Right ventricle myocardium inferior (tissue), 1 donor: Measurements from ENCODE around the gene BDH1. TPM values are rescaled to one million over a fixed set of nuclear protein-coding genes. Genes with fewer than 3 reads are reported as not detected.
A peak's percentile ranks its signal among the peaks of the same experiment; 100 is the strongest.

ENCODE experiments used
- ATAC-seq: fragments of 200-7000 bp; cut with Tn5 transposase; one replicate; pipeline ENCODE4 v1.9.1; 2020; ENCODE audit warnings: mild to moderate bottlenecking, moderate library complexity
- DNase-seq: peaks from one replicate; pipeline ENCODE4 v3.0.0; 2021; ENCODE audit errors: missing footprints
- intact Hi-C: fragments of 100-400 bp; cut with DNase I; formaldehyde crosslinking; loops from one replicate; pipeline ENCODE4 v1.11.0; 2022
- total RNA-seq: library from RNA; stranded (reverse); fragmentation: NEBNext Ultra II Directional; extraction: Animal tissue kit (Norgen Biotek cat#: 25700); gene quantifications from one replicate; pipeline ENCODE4 v1.2.1, GENCODE V29; 2021
- donor health status: DM: no; HTN: yes; CAD: no; lungs with severe emphysema.

The BDH1 gene
- total RNA-seq, 1 donor from 2014 or later = 43.1 TPM

DNA sequence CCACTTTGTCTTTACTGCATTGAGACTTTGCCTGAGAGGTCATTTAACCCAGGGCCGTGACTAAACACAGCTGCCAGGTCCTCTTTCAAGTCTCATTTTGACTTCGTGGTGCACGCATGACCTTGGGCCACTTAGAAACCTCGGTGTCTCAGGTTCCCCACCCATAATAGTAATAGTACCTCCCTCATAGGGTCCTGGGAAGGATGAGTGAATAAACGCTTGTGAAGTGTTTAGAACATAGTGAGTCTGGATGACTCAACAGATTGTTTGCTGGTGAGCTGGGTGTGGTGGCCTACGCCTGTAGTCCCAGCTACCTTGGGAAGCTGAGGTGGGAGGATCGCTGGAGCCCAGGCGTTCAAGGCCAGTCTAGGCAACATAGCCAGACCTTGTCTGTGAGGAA is 56.3 kb downstream of the BDH1 start:
- no peak for DNase-seq
- ATAC-seq = no peak
- intact Hi-C loops = no loop called here

GRCh38 chr3:197498499-197499241 is 57.1 kb downstream of the BDH1 start:
- intact Hi-C loops = no loop called here
- DNase-seq (no peak), ATAC-seq (no peak)

DNA sequence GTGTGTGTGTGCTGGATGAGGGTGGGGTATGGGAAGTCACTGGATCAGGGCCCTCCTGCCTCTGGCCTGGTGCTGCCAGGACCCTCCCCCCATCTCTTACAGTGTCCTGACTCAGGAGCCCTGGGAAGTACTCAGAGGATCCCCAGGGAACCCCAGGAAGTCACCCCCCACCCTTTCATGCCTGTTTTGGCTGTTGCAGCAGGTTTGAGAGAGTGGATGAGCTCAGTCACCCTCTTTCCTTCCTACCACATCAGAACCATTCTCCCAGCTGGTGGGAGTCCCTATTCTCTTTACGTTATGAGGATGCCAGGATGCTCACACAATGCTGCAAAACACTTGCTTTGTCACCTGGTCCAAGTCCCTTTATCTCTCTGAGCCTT is 59.0 kb downstream of the BDH1 start:
- ATAC-seq (no peak), DNase-seq (no peak)
- intact Hi-C loops = no loop called here

DNA sequence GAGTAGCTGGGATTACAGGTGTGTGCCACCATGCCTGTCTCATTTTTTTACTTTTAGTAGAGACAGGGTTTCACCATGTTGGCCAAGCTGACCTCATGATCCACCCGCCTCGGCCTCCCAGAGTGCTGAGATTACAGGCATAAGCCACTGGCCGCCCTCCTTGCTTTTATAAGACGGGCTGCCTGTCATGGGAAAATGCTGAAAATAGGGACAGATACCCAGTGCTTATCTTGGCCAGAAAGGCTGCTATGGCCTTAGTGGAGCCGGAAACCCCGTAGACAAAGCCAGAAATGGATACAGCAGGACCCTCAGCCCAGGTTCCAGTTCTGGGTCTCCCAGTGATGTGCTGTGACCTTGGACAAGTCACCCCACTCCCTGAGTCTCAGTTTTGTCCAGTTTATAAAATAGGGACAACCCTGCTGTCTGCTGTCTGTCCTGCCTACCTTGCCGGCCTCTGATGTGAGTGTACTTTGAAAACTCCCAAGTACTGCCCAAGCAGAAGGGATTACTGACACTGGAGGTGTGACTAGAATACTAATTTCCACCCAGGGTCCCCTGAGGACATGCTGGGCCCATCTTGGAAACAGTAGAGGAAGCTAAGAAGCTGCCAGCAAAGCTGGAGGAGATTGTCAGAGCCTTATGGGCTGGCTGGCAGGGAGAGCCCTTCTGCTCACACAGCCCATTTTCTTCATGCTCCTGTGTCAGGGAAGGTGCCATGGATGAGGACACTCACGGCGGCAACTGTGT is 59.6 kb downstream of the BDH1 start:
- ATAC-seq = no peak
- no peak for DNase-seq
- intact Hi-C loops = no loop called here

DNA sequence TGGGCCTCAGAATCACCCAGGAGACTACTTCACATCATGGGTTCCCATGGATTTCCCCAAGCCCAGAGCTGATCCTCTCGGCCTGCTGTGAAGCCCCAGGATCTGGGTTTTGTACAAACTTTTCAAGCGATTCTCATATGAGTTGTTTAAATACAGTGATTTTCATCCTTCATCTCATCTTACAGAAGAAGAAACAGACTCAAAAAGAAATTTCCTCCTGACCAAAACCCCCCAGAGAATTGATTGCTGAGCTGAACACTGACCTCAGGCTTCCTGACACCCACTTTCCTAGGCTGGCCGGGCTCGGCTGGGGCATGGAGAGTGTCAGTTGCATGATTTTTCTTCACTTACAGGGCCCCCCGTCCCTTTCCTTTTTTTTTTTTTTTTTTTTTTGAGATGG is 60.3 kb downstream of the BDH1 start:
- ATAC-seq (no peak), DNase-seq (no peak)
- intact Hi-C loops = no loop called here

DNA sequence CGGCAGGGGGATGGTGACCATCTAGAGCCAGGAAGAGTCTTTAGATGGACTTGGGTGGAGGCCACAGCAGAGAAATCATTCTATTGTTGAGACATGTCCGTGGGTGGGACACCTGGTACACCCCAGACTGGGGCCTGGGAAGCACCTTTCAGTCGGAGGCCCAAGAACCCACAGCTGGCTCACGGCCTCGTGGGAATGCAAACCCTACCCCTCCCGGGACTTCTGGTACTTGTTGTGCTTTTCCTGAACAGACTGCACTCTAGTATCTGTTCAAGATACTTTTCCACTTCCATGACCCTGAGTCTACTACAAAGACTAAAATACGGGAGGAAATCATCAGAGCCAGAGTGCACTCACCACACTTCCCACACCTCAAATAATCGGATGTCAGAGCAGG is 60.7 kb downstream of the BDH1 start:
- DNase-seq = no peak
- ATAC-seq = peak; percentile 6

GRCh38 chr3:197494366-197495058 is 61.3 kb downstream of the BDH1 start:
- DNase-seq = no peak
- intact Hi-C loops = no loop called here
- ATAC-seq = no peak

More for the DNA sequence above, 60.7 kb downstream of the BDH1 start:
- intact Hi-C loops = no loop called here

GRCh38 chr3:197493049-197493448 is 62.7 kb downstream of the BDH1 start:
- DNase-seq = no peak
- intact Hi-C loops = no loop called here
- ATAC-seq = no peak

- DNase-seq (no peak), ATAC-seq (no peak)
- intact Hi-C loops = no loop called here
Measured at GRCh38 chr3:197491923-197492664, 63.7 kb downstream of the BDH1 start.

GRCh38 chr3:197491478-197491877 is 64.3 kb downstream of the BDH1 start:
- no peak for DNase-seq

DNA sequence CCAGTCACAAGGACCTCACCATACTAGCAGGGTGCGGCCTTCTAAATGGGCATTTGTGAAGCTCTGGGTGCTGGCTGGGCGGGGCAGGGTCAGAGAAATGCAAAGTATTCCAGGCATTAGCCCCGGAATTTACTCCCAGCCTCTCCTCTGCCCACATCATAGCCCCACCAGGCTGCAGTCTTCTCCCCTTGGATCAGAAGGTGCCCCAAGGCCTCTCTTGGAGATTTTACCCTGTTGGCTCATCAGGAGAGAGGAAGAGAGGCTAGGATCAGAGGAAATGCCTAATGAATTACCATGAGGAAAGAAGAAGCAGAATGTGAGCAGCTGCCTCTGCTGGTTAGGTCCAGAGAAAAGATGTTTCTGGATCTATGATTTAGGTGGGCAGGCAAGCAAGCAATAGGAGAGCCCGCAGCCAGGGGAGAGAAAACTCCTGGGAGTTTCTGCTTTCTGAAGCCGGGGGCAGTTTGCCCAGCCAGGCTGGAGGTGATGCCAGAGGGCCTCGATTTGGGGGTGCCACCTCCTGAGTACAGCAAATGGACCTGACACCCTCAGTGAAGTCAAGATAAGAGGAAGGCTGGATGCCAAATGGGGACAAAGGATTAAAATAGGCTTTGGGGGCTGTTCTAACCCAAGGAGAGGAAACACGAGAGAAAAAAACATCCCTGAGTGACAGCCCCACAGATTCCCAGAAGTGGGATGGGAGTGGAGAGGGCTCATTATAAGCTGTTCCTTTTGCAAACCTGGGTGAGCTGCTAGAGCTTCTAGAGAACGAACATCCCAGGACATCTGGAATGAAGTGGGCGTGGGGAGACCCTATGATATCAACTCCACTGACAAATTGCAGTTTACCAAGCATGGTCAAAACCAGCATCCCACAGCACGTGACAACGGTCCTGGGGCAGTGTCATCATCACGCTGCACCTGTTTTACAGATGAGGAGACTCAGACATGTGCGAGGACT is 65.4 kb downstream of the BDH1 start:
- no peak for ATAC-seq
- DNase-seq = no peak
- intact Hi-C loops = no loop called here

More at GRCh38 chr3:197491478-197491877, 64.3 kb downstream of the BDH1 start:
- ATAC-seq = no peak
- intact Hi-C loops = no loop called here

DNA sequence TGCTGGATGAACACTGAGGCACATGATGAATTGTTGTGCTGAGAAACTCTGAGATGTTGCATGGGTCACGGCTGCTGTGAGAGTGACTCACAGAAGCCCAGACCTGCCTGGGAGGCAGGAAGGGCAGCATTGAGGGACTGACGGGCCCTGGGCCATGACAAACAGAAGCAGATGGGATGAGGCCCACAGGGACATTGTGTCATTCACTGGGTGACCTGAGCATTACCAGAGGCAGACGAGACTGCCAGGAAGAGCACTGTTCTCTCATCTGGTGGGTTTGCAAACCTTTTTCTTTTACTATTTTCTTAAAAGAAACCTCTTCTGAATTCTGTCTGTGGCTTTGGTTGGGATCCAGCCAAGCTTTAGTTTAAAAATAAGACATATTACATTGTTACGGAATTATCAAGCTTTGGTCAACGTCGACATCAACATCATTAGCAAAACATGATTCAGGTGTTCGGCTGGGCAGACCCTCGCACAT is 67.8 kb downstream of the BDH1 start:
- ATAC-seq = peak; percentile 79

GRCh38 chr3:197486861-197487260 is 68.9 kb downstream of the BDH1 start:
- ATAC-seq (no peak), DNase-seq (no peak)
- intact Hi-C loops = no loop called here

More for the DNA sequence above, 67.8 kb downstream of the BDH1 start:
- no peak for DNase-seq
- intact Hi-C loops = no loop called here

DNA sequence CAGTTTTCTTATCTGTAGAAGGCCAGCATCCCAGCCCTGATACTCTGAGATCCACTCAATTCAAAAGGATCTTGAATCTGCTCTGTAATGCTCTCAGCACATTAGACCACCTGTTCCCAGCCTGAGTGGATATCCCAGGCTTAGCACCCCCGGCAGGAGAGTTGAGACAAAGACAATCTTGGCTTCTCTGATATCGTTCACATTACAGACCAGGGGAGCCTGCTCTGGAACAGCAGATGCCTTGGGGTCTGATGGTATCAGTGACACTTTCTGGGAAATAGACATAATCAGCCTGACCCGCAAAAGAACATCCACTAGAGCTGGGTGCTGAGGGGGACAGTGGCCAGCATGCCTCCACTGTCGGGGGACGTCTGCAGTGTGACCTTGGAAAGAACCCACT is 70.6 kb downstream of the BDH1 start:
- no peak for ATAC-seq
- intact Hi-C loops = no loop called here
- DNase-seq = no peak

DNA sequence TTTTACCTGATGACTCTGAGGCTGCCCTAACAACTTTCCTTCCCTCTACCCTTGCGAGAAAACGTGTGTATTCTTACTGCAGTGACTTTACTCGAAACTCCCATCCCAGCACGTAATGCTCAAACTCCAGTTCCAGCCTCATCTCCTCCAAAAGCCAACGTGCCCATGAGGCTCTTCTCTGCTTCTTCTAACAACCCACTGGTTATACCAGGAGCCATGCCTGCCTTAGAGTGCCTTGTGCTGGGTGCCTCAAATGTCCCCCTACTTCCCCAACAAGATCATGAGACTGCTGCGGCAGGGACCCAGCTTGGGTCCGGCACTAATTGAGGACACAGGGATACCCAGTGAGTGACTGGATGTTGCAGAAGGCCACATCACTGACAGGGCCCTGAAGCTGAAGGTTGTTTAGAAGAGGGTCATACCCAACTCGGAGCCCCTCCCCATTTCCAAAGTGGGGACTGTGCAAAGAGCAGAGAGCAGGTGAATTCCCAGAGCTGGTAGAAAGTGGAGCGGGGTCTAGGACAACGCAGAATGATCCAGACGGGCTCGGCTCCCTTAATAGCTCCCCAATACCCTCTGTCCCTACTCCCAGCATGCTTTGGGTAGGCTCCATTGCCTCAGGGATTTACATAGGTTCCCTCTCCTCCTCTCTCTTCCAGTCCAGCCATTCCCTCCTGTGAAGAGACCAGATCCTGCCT is 71.4 kb downstream of the BDH1 start:
- intact Hi-C loops = no loop called here
- DNase-seq (no peak), ATAC-seq (no peak)

DNA sequence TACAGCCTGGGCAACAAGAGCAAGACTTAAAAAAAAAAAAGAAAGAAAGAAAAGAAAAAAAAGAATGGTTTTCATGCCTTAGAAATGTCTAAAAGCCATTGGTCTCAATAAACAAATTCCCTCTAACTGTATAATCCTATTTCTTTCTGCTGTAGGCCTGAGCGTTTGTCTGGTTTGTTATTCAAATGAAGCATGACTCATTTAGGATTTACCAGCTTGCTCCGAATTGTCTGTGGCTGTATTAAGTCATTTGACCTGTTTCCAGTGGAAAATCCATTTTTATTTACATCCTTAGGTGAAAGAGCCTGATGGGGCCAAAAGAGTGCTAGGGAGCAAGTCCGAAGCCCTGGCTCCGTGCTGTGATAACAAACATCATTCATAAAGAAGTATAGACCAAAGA is 73.8 kb downstream of the BDH1 start:
- DNase-seq (no peak), ATAC-seq (no peak)
- intact Hi-C loops = no loop called here

- intact Hi-C loops = no loop called here
- ATAC-seq = no peak
- DNase-seq = no peak
Measured at GRCh38 chr3:197480320-197480719, 75.4 kb downstream of the BDH1 start.
